Stimulated activated CD4-positive, alpha-beta T cell treated with anti-CD3 and anti-CD28 coated beads, TNF-alpha, amount 100 ng/mL, for 1 hour (primary cell): ENCODE results near the gene THBS1.
A peak's percentile ranks its signal among the peaks of the same experiment; 100 is the strongest.

Experiments used
- DNase-seq, 3 donors: peaks; one replicate each; pipeline ENCODE4 v3.0.0-alpha.2; 2020; ENCODE audit warnings: low read depth in 3 of 3, low spot score in 1 of 3

The THBS1 gene

DNA sequence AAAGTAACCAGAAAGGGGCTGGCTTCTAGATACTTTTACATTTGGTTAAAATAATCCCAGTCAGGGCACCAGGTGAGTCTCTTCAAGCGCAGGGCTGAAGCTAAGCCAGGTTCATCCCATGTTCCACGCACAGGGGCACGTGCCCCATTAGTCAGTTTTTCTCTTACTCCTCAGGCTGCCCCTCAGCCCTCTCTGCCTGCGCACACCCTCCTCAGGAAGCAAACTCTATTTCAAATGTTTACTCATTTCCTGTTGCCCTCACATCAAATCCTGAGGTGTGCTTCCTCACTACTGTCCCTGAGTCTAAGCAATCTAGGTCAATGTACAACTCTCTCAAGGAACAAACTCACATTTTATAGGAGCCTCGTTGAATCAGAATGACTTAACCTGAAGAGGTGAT lies 48.5 kb downstream of the THBS1 start:
- DNase-seq: peak; percentile 14 to 54 (median 38)

DNA sequence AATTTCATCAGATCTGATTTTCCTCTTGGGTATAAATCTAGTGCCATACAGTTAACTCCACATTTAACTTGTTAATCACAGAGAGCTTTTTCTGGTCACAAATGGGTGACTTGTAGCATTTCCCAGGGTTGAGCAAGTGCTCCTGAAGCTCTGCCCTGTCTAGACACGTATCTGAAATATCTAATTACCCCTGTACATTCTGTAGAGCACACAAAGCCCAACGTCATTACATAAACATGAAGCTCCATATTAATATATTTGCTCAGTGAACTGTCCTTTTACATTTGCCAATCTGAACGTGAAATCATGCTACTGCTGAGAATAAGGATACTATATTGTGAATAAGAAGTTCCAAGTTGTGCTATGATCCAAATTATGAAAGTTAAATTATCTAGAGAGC lies 49.0 kb downstream of the THBS1 start:
- DNase-seq: no peak

DNA sequence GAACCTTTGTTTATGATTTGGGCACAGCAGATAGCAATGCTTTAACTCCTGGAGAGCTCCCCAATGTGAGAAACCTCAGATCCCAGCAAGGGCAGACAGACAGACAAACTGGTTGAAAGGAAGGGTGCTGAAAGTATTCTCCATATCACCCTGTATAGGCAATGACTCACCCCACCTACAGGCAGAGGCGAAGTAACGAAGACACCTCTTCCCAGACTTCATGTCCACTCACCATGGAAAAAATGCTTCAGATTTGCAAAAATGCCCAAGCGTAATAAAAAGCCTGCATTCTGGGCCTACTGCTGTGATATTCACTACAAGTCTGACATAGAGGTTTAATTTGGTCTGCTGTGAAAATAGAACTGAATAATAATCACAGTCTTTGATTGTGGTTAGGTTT lies 50.5 kb downstream of the THBS1 start:
- DNase-seq: no peak

GRCh38 chr15:39638041-39638440 lies 57.2 kb downstream of the THBS1 start:
- no peak for DNase-seq

- DNase-seq: no peak
Observed at GRCh38 chr15:39639037-39639436, 58.2 kb downstream of the THBS1 start.

DNA sequence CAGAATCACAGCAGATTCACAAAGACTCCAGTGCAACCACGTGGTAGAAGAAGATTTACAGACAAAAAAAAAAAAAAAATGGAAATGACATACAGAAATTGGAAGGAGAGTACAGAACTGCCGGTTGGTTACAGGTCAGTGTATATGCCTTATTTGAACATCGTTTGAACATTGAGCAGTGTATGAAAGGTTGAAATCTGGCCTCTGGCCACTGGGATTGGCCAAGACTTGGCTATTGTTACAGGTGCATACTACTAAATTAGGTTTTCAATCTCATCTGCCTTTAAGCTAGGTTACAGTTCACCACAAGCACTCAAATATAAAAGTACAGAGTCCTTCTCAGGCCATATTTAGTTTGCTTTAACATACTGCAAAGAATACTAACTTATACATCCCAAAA lies 59.8 kb downstream of the THBS1 start:
- DNase-seq: no peak

GRCh38 chr15:39641191-39641889 lies 60.5 kb downstream of the THBS1 start:
- no peak for DNase-seq

DNA sequence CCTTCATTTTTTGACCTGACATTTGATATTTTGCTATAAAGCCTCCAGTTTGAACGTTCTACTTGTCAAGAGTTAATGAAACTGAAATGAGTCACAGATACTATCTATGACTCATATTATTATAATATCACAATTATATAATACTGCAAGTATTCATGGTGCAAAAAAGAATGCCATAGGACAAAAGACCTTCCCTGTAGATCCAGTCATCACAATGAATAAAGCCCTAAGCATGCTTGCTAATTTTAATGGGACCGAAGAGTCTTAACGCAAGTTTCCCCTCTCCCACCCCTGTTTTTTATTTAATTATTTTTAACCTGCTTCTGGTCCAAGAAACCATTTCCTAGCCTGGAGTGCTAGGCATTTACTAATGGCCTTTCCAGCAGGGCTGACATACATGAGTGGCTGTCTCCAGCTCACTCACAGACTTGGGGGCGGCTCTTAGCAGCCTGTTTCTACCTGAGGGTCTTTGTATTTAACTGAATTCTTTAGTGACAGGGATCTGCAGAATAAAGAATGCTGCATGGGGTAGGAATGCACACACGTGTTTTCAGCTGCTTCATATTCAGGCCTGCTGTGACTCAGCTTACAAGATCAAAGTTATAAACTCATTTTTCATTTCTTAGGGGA lies 61.2 kb downstream of the THBS1 start:
- no peak for DNase-seq

DNA sequence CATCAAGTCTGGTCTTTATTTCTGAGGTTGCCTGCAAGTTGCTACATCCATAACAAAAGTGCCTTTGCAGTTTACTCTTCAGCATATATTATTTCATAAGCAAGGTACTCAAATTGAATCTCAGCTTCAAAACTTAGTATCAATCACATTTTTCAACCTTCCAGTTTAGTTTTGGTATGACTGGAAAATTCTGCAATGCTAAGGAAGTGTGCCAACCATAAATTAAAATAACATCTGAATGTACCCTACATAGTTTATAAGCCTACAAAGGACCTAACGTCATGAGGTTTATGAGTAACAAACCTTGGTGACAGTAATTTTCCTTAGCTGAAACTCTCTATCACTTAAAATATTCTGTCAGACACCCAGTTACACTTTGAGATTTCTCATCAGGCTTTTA lies 62.8 kb downstream of the THBS1 start:
- no peak for DNase-seq

DNA sequence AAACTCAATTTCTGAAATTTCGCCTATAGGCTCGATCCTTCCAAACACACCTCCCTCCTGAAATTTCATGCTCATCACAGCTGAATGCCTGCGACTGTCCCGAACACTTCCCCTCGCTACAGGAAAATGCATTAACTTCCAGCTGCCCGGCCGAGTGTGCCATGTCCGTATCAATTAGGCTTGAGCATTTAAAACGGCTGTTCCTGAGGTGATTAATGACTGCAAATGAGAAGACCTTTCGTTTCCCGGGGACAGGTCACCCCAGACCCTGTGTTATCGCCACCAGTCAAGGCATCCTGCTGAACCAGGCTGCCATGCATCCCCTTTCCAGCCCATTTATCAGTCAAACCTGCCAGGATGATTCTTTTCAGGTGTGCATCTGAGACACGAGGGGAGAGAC lies 63.3 kb downstream of the THBS1 start:
- DNase-seq: no peak

GRCh38 chr15:39645138-39645975 lies 64.5 kb downstream of the THBS1 start:
- no peak for DNase-seq

- DNase-seq: no peak
Observed at GRCh38 chr15:39645976-39646257, 65.0 kb downstream of the THBS1 start.

- DNase-seq: no peak
Observed at GRCh38 chr15:39646425-39646824, 65.5 kb downstream of the THBS1 start.
